ENCODE data around the gene WNT7B.

The WNT7B gene

GRCh38 chr22:45977003-45977411 is at the start of gene WNT7B:
TSS of gene WNT7B (minus strand) at chr22:45977162. CDS start at chr22:45976754, 408 bp downstream.
- no peak for DNase-seq (ENCODE audit: low read depth, low spot score)
- Histone ChIP-seq H3K27ac (no peak within 1 kb of the TSS), H3K9ac (ENCODE audit: insufficient read length) (no peak within 1 kb of the TSS), H3K9me3 (ENCODE audit: low read depth, low read length) (no peaks in the 10 kb centered on the region), H3K4me3 (peak within 1 kb of the TSS; percentile 48), H3K36me3 (ENCODE audit: insufficient read depth, low read length) (no peaks in the 10 kb centered on the region)
- TF ChIP-seq EZH2 (IDR thresholded peaks at IDR 0.05), result no peak
- TF ChIP-seq POLR2AphosphoS5 (IDR thresholded peaks at IDR 0.05; ENCODE audit: borderline replicate concordance, low read depth, low read length), result no peak
- TF ChIP-seq FOXP2 (optimal IDR thresholded peaks at IDR 0.05; ENCODE audit: control extremely low read depth, extremely low read length, insufficient read depth), result no peak

DNA sequence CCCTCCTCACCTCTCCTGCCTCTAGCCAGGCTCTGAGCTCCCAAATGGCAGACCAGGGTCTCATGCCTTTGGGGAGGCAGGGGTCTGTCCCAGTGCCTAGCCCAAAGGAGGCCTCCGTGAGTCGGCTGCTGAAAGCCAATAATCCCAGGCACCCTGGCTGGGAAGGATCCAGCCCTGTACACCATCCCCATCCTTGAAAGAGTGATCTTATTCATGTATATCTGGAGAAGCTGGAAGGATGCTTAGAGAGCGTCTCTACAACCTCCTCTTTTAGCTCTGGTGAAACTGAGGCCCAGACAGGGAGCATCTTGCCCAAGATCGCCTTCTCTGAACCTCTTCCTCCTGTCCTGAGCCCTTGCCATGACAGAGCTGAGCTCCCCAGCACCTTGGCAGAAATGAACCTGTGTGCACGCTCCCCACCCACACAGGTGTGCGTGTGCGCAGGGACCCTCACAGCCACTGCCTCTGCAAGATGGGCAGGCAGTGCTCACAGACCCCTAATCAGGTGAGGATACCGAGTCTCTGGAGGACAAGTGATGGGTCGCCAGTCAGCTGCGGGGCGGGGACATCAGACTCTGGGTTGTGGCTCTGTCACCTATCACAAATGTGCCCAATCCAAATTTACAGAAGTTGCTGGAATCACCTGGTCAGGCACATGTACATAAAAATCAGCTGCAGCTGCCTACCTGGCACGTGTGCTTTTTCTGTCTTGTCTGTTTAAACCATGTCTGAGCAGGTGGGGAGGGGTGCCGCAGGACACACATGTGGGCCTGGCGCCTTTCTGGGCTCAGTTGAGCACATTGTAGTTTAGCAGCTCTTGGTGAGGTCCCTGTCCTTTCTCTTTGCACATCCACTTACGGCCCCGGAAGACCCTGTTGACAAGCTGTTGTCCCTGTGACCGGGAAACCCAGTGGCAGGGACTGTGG is 49.3 kb upstream of the WNT7B start:
- H3K27ac ChIP-seq, result no peak overlapping the region
- TF ChIP-seq EZH2 (IDR thresholded peaks at IDR 0.05) (no peak), POLR2AphosphoS5 (IDR thresholded peaks at IDR 0.05; ENCODE audit: borderline replicate concordance, low read depth, low read length) (no peak)
- DNase-seq (ENCODE audit: low read depth, low spot score), result no peak
- H3K9me3 ChIP-seq (ENCODE audit: low read depth, low read length), result no peaks in the 10 kb centered on the region
- H3K36me3 ChIP-seq (ENCODE audit: insufficient read depth, low read length), result no peaks in the 10 kb centered on the region
- H3K4me3 ChIP-seq, result no peak overlapping the region
- H3K9ac ChIP-seq (ENCODE audit: insufficient read length), result no peak overlapping the region

- Histone ChIP-seq H3K4me3 (no peak overlapping the region), H3K27ac (no peak overlapping the region), H3K36me3 (ENCODE audit: insufficient read depth, low read length) (no peaks in the 10 kb centered on the region), H3K9me3 (ENCODE audit: low read depth, low read length) (no peaks in the 10 kb centered on the region), H3K9ac (ENCODE audit: insufficient read length) (no peak overlapping the region)
- no peak for DNase-seq (ENCODE audit: low read depth, low spot score)
- TF ChIP-seq FOXP2 (optimal IDR thresholded peaks at IDR 0.05; ENCODE audit: control extremely low read depth, extremely low read length, insufficient read depth), result no peak
- TF ChIP-seq POLR2AphosphoS5 (IDR thresholded peaks at IDR 0.05; ENCODE audit: borderline replicate concordance, low read depth, low read length), result no peak
- TF ChIP-seq EZH2 (IDR thresholded peaks at IDR 0.05), result no peak
Observed at GRCh38 chr22:46025225-46025972, 48.4 kb upstream of the WNT7B start.

DNA sequence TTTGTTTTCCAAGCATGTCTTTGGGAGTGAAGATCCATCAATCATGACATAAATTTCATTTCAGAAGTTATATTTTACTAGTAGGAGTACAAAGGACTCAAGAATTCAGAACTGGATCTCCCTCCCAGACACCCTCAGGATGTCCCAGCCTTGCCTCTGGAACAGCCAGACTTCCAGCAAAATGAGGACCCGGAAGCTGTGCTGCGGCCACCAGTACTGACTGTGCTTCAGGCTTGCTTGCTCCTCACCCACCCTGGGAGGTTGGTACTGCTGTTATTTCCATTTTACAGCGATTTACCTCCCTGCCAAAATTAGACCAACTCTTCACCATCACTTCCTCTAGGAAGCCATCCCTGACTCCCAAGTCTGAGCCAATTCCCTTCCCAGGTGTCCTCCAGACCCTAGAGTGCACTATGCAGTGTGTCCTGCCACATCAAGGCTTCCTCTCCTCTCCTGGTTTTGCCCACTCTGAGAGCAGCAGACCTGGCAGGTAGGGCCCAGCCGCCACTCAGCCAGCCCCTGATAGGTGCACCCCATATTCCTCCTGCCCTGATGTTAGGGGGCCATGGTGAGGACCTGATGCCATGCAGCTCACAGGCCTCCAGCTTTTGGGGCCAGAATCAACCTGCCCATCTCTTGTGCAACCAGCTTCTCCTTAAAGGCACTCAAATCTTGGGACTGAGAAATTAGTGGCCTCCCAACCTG is 47.3 kb upstream of the WNT7B start:
- Histone ChIP-seq H3K36me3 (ENCODE audit: insufficient read depth, low read length) (no peaks in the 10 kb centered on the region), H3K27ac (no peak overlapping the region), H3K4me3 (no peak overlapping the region), H3K9me3 (ENCODE audit: low read depth, low read length) (no peaks in the 10 kb centered on the region), H3K9ac (ENCODE audit: insufficient read length) (no peak overlapping the region)
- DNase-seq (ENCODE audit: low read depth, low spot score), result no peak
- TF ChIP-seq POLR2AphosphoS5 (IDR thresholded peaks at IDR 0.05; ENCODE audit: borderline replicate concordance, low read depth, low read length), result no peak
- TF ChIP-seq FOXP2 (optimal IDR thresholded peaks at IDR 0.05; ENCODE audit: control extremely low read depth, extremely low read length, insufficient read depth), result no peak
- TF ChIP-seq EZH2 (IDR thresholded peaks at IDR 0.05), result no peak

- Histone ChIP-seq H3K9me3 (ENCODE audit: low read depth, low read length) (no peaks in the 10 kb centered on the region), H3K9ac (ENCODE audit: insufficient read length) (no peak overlapping the region), H3K4me3 (no peak overlapping the region), H3K27ac (no peak overlapping the region), H3K36me3 (ENCODE audit: insufficient read depth, low read length) (no peaks in the 10 kb centered on the region)
- TF ChIP-seq POLR2AphosphoS5 (IDR thresholded peaks at IDR 0.05; ENCODE audit: borderline replicate concordance, low read depth, low read length) (no peak), EZH2 (IDR thresholded peaks at IDR 0.05) (no peak), FOXP2 (optimal IDR thresholded peaks at IDR 0.05; ENCODE audit: control extremely low read depth, extremely low read length, insufficient read depth) (no peak)
- no peak for DNase-seq (ENCODE audit: low read depth, low spot score)
Observed at GRCh38 chr22:46023558-46023981, 46.6 kb upstream of the WNT7B start.

GRCh38 chr22:46022881-46023512 is 46.0 kb upstream of the WNT7B start:
- Histone ChIP-seq H3K27ac (no peak overlapping the region), H3K4me3 (no peak overlapping the region), H3K36me3 (ENCODE audit: insufficient read depth, low read length) (no peaks in the 10 kb centered on the region), H3K9me3 (ENCODE audit: low read depth, low read length) (no peaks in the 10 kb centered on the region), H3K9ac (ENCODE audit: insufficient read length) (no peak overlapping the region)
- no peak for TF ChIP-seq EZH2 (IDR thresholded peaks at IDR 0.05)
- TF ChIP-seq POLR2AphosphoS5 (IDR thresholded peaks at IDR 0.05; ENCODE audit: borderline replicate concordance, low read depth, low read length), result no peak
- no peak for TF ChIP-seq FOXP2 (optimal IDR thresholded peaks at IDR 0.05; ENCODE audit: control extremely low read depth, extremely low read length, insufficient read depth)
- no peak for DNase-seq (ENCODE audit: low read depth, low spot score)

DNA sequence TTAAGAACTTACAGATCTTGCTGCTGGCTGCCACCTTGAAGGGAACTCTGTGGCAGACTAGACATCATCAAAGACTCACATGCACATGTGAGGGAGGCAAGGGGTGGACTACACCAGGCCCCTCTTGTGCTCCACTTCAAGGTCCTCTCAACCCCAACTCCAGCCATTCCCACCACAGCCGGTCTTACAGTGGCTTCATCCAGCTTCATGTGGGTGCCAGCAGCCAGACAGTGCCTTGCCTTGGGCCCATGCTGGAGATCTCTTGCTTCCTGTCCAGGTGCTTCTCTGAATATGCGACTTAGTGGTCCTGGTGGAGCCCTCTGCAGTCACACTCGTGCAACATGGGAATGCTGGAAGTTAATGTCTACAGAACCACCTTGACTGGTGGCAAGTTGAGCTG is 44.6 kb upstream of the WNT7B start:
- H3K9ac ChIP-seq (ENCODE audit: insufficient read length), result no peak overlapping the region

More for the DNA sequence above, 44.6 kb upstream of the WNT7B start:
- DNase-seq (ENCODE audit: low read depth, low spot score), result no peak
- Histone ChIP-seq H3K9me3 (ENCODE audit: low read depth, low read length) (no peaks in the 10 kb centered on the region), H3K36me3 (ENCODE audit: insufficient read depth, low read length) (no peaks in the 10 kb centered on the region), H3K27ac (no peak overlapping the region), H3K4me3 (no peak overlapping the region)
- TF ChIP-seq POLR2AphosphoS5 (IDR thresholded peaks at IDR 0.05; ENCODE audit: borderline replicate concordance, low read depth, low read length), result no peak
